Activated T-helper 9 cell treated with anti-CD3 and anti-CD28 coated beads, Interleukin-2, amount 50 U/mL, for 16 hours (primary cell): Measurements from ENCODE around the gene PREX1.
"Not testable (repeated sequence)": the region's sequence is repeated elsewhere in the genome, so short reads cannot be mapped to it uniquely, and the experiment has no call there.

ENCODE experiments used
- DNase-seq: peaks from one replicate; pipeline ENCODE4 v3.0.0-alpha.2; 2020; ENCODE audit warnings: low read depth

The PREX1 gene

GRCh38 chr20:48847498-48848205 lies 19.9 kb upstream of the PREX1 start:
- DNase-seq = no peak

- DNase-seq = peak; percentile 19
These were observed 19.0 kb upstream of the PREX1 start for GRCh38 chr20:48846516-48847492.

GRCh38 chr20:48845721-48846306 lies 18.0 kb upstream of the PREX1 start:
- DNase-seq = no peak

- no peak for DNase-seq
These were observed 17.2 kb upstream of the PREX1 start for GRCh38 chr20:48844996-48845395.

- not testable (repeated sequence) for DNase-seq
These were observed 16.1 kb upstream of the PREX1 start for GRCh38 chr20:48843896-48844295.

GRCh38 chr20:48843057-48843806 lies 15.4 kb upstream of the PREX1 start:
- DNase-seq = no peak

GRCh38 chr20:48841875-48842529 lies 14.2 kb upstream of the PREX1 start:
- no peak for DNase-seq

GRCh38 chr20:48841196-48841874 lies 13.5 kb upstream of the PREX1 start:
- no peak for DNase-seq

GRCh38 chr20:48839154-48839917 lies 11.5 kb upstream of the PREX1 start:
- DNase-seq = no peak

- no peak for DNase-seq
These were observed 9.2 kb upstream of the PREX1 start for GRCh38 chr20:48837014-48837413.

- DNase-seq = no peak
These were observed 7.6 kb upstream of the PREX1 start for GRCh38 chr20:48835390-48835789.

GRCh38 chr20:48834278-48834677 lies 6.5 kb upstream of the PREX1 start:
- no peak for DNase-seq

GRCh38 chr20:48832405-48832730 lies 4.6 kb upstream of the PREX1 start:
- no peak for DNase-seq

GRCh38 chr20:48831718-48832404 lies 4.1 kb upstream of the PREX1 start:
- DNase-seq = no peak

GRCh38 chr20:48830826-48831318 lies 3.1 kb upstream of the PREX1 start:
- DNase-seq = no peak

GRCh38 chr20:48829940-48830339 lies 2.1 kb upstream of the PREX1 start:
- no peak for DNase-seq

- DNase-seq = no peak
These were observed 1.1 kb upstream of the PREX1 start for GRCh38 chr20:48828734-48829460.

GRCh38 chr20:48826883-48827771 lies 672 bp downstream of the PREX1 start:
- no peak for DNase-seq
